Measurements from ENCODE around the gene FAF2.

GRCh38 chr5:176446884-176447590 lies 1.1 kb upstream of the FAF2 start:
- TF ChIP-seq POLR2A (IDR thresholded peaks at IDR 0.05) (no peak), POLR2AphosphoS5 (IDR thresholded peaks at IDR 0.05) (no peak), EP300 (IDR thresholded peaks at IDR 0.05) (no peak)
- TF ChIP-seq, protein P1, sequence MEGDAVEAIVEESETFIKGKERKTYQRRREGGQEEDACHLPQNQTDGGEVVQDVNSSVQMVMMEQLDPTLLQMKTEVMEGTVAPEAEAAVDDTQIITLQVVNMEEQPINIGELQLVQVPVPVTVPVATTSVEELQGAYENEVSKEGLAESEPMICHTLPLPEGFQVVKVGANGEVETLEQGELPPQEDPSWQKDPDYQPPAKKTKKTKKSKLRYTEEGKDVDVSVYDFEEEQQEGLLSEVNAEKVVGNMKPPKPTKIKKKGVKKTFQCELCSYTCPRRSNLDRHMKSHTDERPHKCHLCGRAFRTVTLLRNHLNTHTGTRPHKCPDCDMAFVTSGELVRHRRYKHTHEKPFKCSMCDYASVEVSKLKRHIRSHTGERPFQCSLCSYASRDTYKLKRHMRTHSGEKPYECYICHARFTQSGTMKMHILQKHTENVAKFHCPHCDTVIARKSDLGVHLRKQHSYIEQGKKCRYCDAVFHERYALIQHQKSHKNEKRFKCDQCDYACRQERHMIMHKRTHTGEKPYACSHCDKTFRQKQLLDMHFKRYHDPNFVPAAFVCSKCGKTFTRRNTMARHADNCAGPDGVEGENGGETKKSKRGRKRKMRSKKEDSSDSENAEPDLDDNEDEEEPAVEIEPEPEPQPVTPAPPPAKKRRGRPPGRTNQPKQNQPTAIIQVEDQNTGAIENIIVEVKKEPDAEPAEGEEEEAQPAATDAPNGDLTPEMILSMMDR (IDR thresholded peaks at IDR 0.05), result no peak

Measured in gastroesophageal sphincter (tissue), 3 donors.